VCaP (cell line): ENCODE results near the gene LAMA2.

Experiments
- H3K27ac ChIP-seq: fragments of 450-650 bp; 2 replicates; pipeline ENCODE4 v1.5.1; 2017
- TF ChIP-seq, protein P1 (sequence below): fragments of 450-650 bp; conservative IDR thresholded peaks from 2 replicates; pipeline ENCODE4 v1.5.1; 2017; ENCODE audit warnings: mild to moderate bottlenecking, moderate library complexity

LAMA2 gene

DNA sequence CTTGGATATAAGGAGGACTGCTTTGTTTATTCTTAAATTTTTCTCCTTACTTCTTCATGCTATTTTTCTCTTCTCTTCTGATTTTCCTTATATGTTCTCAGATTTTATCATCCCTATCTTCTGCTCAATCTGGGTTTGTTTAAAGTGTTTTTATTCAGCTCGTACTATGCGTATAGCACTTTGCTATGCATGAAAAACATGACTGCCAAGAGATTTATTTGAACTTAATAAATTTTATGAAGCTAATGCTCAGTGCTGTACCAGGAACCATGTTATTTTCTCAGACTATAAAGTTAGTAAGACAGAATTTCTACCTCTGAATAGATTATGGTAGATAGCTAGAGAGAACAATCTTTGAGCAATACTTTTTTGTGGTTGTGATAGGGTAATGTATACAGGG lies 305.9 kb downstream of the LAMA2 start:
- no peak overlapping the region for H3K27ac ChIP-seq
- TF ChIP-seq, protein P1, sequence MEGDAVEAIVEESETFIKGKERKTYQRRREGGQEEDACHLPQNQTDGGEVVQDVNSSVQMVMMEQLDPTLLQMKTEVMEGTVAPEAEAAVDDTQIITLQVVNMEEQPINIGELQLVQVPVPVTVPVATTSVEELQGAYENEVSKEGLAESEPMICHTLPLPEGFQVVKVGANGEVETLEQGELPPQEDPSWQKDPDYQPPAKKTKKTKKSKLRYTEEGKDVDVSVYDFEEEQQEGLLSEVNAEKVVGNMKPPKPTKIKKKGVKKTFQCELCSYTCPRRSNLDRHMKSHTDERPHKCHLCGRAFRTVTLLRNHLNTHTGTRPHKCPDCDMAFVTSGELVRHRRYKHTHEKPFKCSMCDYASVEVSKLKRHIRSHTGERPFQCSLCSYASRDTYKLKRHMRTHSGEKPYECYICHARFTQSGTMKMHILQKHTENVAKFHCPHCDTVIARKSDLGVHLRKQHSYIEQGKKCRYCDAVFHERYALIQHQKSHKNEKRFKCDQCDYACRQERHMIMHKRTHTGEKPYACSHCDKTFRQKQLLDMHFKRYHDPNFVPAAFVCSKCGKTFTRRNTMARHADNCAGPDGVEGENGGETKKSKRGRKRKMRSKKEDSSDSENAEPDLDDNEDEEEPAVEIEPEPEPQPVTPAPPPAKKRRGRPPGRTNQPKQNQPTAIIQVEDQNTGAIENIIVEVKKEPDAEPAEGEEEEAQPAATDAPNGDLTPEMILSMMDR = no peak

DNA sequence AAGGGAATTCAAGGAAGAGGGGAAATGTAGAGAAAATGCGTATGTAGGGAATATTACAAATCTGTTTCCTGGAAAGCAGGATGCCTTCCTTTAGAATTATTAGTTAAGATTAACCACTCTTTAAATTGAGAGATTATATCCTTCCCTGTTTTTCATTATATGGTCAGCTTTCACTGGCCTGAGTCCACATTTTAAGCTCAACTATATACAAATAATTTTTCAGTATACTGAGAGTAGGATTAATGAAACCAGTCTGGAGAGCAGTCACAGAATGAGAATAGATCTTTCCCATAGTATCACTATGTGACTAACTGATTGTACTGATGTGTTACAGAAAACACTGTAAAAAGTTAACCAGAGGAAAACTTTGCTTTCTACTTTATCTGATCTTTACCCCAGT lies 306.3 kb downstream of the LAMA2 start:
- no peak overlapping the region for H3K27ac ChIP-seq
- TF ChIP-seq, protein P1 = no peak

DNA sequence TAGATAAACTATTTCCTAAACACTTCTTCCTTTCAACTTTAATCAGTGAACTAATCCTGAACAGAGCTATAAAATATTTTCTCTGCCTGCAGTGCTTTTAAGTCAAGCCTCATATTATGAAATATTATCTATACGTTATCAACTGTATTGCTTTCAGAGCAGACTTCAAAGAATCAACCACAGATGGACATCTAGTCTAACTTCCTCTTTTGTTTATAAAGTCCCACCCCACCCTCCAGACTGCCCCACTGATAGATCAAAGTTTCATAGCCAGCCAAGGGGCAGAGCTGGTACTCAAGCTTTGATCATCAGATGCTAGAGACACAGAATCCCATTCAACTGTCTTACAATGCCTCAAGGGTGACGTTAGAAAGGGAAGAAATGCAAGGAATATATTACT lies 308.3 kb downstream of the LAMA2 start:
- H3K27ac ChIP-seq = no peak overlapping the region
- TF ChIP-seq, protein P1 = no peak

DNA sequence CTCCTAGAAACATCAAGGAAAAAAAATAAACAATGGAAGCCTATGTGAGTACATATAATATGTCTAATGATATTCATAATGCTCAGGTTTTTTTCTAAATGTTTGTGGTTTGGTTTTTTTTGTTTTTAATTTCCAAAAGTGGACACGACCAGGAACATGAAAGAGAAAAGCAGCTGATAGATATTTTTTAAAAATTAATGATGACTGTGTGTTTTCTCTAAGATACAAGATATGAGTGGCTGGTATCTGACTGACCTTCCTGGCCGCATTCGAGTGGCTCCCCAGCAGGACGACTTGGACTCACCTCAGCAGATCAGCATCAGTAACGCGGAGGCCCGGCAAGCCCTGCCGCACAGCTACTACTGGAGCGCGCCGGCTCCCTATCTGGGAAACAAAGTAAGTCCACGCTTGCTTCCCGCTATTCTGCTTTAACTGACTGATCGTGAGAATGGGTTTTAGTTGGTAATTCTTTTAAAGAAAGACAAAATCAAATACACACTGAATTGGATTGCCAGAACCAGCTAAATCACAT lies 309.6 kb downstream of the LAMA2 start:
- TF ChIP-seq, protein P1 = no peak
- H3K27ac ChIP-seq = no peak overlapping the region

DNA sequence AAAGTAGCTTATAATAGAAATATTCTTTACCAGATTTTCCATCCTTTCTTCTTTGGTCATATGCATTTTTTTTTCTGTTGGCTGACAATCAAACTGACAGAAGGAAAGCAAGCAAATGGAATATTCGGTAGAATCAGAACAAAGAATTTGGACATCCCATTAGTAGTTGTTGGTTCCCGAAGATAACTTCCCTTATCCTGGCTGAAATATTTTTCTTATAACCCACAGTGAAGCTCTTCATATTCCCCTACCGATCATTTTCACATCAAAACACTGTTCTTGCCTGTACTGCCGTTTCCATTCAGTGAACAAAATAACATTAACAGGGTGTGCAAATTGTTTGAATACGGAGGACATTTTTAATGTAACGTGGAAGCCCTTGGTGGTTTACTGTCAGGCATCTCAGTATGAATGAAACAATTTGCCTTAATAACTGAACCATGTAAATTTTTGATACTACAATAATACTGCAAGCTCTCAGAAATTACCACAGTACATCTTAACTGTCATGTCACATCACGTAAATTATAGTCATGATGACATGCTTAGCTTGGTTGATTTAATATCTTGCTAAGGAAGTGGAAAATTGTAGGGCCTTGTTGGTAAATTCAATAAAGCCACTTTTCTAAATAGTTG lies 311.5 kb downstream of the LAMA2 start:
- H3K27ac ChIP-seq = no peak overlapping the region
- TF ChIP-seq, protein P1 = no peak

DNA sequence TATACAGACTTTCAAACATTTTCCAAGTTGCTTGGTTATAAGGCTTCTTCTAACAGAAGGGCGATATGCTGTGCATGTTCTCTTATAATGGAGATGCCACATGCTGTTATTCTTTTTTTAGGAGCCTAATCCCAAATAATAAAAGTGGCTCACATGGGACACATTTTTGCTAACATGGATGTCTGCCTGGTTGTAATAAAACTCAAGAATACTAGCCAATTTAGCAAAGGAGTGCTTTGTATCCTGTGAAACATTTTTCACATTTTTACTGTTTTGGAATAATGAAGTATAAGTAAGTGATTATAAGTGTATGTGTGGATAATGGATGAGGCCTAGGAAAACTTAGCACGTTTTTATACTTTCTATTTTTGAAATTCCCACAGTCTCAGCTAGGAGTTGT lies 312.2 kb downstream of the LAMA2 start:
- TF ChIP-seq, protein P1 = no peak
- no peak overlapping the region for H3K27ac ChIP-seq

DNA sequence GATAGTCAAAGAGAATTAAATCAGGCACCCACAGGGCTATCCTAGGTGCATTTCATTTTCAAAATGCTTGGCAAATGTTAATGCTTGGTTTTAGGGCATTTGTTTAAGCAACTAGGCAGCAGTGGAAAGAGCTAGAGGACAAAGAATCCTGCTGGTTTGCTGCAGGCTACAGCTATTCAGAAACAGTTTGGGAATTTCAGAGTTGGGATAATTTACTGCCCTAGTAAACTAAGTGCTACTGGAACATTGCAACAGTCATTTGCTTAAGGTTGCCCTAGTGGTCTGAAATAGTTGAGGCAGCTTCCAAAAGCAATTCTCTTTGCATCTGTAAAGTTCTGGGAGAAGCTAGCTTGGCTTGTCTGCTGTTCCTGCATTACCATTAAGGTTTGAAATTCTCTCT lies 312.7 kb downstream of the LAMA2 start:
- no peak overlapping the region for H3K27ac ChIP-seq
- TF ChIP-seq, protein P1 = no peak
